HG02588 (cell line): ENCODE measurements around the gene WNT2.
"Not testable (repeated sequence)": the region's sequence is repeated elsewhere in the genome, so short reads cannot be mapped to it uniquely, and the experiment has no call there.

Experiments used
- ATAC-seq: cut with Tn5 transposase; IDR thresholded peaks from one replicate; pipeline ENCODE4 v1.9.1; 2021; ENCODE audit warnings: mild to moderate bottlenecking, moderate library complexity; ENCODE audit not compliant: unreplicated experiment

The WNT2 gene

GRCh38 chr7:117270371-117270770, 52.5 kb downstream of the WNT2 start:
- ATAC-seq = no peak

GRCh38 chr7:117269886-117270285, 53.0 kb downstream of the WNT2 start:
- ATAC-seq = no peak

- no peak for ATAC-seq
These were observed 53.4 kb downstream of the WNT2 start for GRCh38 chr7:117269417-117269816.

- no peak for ATAC-seq
These were observed 58.1 kb downstream of the WNT2 start for GRCh38 chr7:117264716-117265115.

GRCh38 chr7:117262546-117262945, 60.3 kb downstream of the WNT2 start:
- no peak for ATAC-seq

GRCh38 chr7:117259615-117260014, 63.2 kb downstream of the WNT2 start:
- ATAC-seq = no peak

- ATAC-seq = peak; percentile 58
These were observed 71.2 kb downstream of the WNT2 start for GRCh38 chr7:117251687-117252086.

GRCh38 chr7:117250801-117251200, 72.1 kb downstream of the WNT2 start:
- no peak for ATAC-seq

GRCh38 chr7:117250245-117250644, 72.6 kb downstream of the WNT2 start:
- ATAC-seq = no peak

GRCh38 chr7:117249696-117250095, 73.2 kb downstream of the WNT2 start:
- ATAC-seq = no peak

GRCh38 chr7:117248829-117249228, 74.0 kb downstream of the WNT2 start:
- ATAC-seq = no peak

GRCh38 chr7:117247809-117248208, 75.0 kb downstream of the WNT2 start:
- ATAC-seq = no peak

GRCh38 chr7:117245703-117246102, 77.2 kb downstream of the WNT2 start:
- ATAC-seq = not testable (repeated sequence)

GRCh38 chr7:117243390-117243789, 79.5 kb downstream of the WNT2 start:
- no peak for ATAC-seq

- no peak for ATAC-seq
These were observed 81.8 kb downstream of the WNT2 start for GRCh38 chr7:117241088-117241487.

- no peak for ATAC-seq
These were observed 83.9 kb downstream of the WNT2 start for GRCh38 chr7:117238937-117239336.

- no peak for ATAC-seq
These were observed 84.4 kb downstream of the WNT2 start for GRCh38 chr7:117238472-117238871.

GRCh38 chr7:117237646-117238045, 85.2 kb downstream of the WNT2 start:
- ATAC-seq = no peak

- no peak for ATAC-seq
These were observed 91.9 kb downstream of the WNT2 start for GRCh38 chr7:117231047-117231359.

GRCh38 chr7:117230276-117231046, 92.4 kb downstream of the WNT2 start:
- peak; percentile 73 for ATAC-seq

GRCh38 chr7:117229350-117229749, 93.5 kb downstream of the WNT2 start:
- ATAC-seq = no peak

- no peak for ATAC-seq
These were observed 95.8 kb downstream of the WNT2 start for GRCh38 chr7:117227091-117227490.

- ATAC-seq = no peak
These were observed 97.3 kb downstream of the WNT2 start for GRCh38 chr7:117225536-117225935.
